Hippocampal formation (tissue), 2 donors: ENCODE data around the gene DNAAF6.
"Not testable (repeated sequence)": the region's sequence is repeated elsewhere in the genome, so short reads cannot be mapped to it uniquely, and the experiment has no call there.

Source experiments
- DNase-seq, 2 donors: peaks; one replicate each; lab custom pipeline; 2025; lab: John Stamatoyannopoulos, UW

Gene DNAAF6

GRCh38 chrX:107205770-107206696 is at the start of gene DNAAF6, which contains the start of gene NUP62CL:
DNAAF6 (plus strand) TSS chrX:107206611; CDS start chrX:107212876, 6,265 bp downstream.
NUP62CL (minus strand) TSS chrX:107206433; CDS start chrX:107175146, 31,287 bp downstream.
- peak in 1 of 2 donors; percentile 8 for DNase-seq

- not testable (repeated sequence) for DNase-seq
Measured at GRCh38 chrX:107157618-107158017, 48.8 kb upstream of the DNAAF6 start.

GRCh38 chrX:107167163-107167921 is 39.1 kb upstream of the DNAAF6 start:
- no peak for DNase-seq

- no peak for DNase-seq
Measured at GRCh38 chrX:107168257-107168656, 38.2 kb upstream of the DNAAF6 start.

- no peak for DNase-seq
Measured at GRCh38 chrX:107168712-107169111, 37.7 kb upstream of the DNAAF6 start.

GRCh38 chrX:107171369-107172102 is 34.9 kb upstream of the DNAAF6 start:
- no peak for DNase-seq

- DNase-seq: no peak
Measured at GRCh38 chrX:107197319-107197718, 9.1 kb upstream of the DNAAF6 start.

GRCh38 chrX:107198074-107198473 is 8.3 kb upstream of the DNAAF6 start:
- not testable (repeated sequence) for DNase-seq

GRCh38 chrX:107199491-107199890 is 6.9 kb upstream of the DNAAF6 start:
- DNase-seq: no peak

GRCh38 chrX:107204068-107204605 is 2.3 kb upstream of the DNAAF6 start:
- no peak for DNase-seq

GRCh38 chrX:107206697-107207065 is 270 bp downstream of the DNAAF6 start:
- DNase-seq: no peak

GRCh38 chrX:107207089-107207488 is 678 bp downstream of the DNAAF6 start:
- DNase-seq: no peak

- DNase-seq: no peak
Measured at GRCh38 chrX:107207943-107208342, 1.5 kb downstream of the DNAAF6 start.

GRCh38 chrX:107213477-107213876 is 7.1 kb downstream of the DNAAF6 start:
- DNase-seq: no peak

- DNase-seq: no peak
Measured at GRCh38 chrX:107226757-107227156, 20.3 kb downstream of the DNAAF6 start.

GRCh38 chrX:107227780-107228485 is 21.5 kb downstream of the DNAAF6 start:
- DNase-seq: no peak

GRCh38 chrX:107228486-107228819 is 22.0 kb downstream of the DNAAF6 start:
- no peak for DNase-seq

GRCh38 chrX:107272431-107272921 is 66.1 kb downstream of the DNAAF6 start:
- DNase-seq: no peak

GRCh38 chrX:107273795-107274194 is 67.4 kb downstream of the DNAAF6 start:
- no peak for DNase-seq

- DNase-seq: no peak
Measured at GRCh38 chrX:107288676-107289075, 82.3 kb downstream of the DNAAF6 start.

- no peak for DNase-seq
Measured at GRCh38 chrX:107290019-107290418, 83.6 kb downstream of the DNAAF6 start.
